ENCODE measurements around the gene TPD52L1.
"Not testable (repeated sequence)": the region's sequence is repeated elsewhere in the genome, so short reads cannot be mapped to it uniquely, and the experiment has no call there.

The TPD52L1 gene, protein sequence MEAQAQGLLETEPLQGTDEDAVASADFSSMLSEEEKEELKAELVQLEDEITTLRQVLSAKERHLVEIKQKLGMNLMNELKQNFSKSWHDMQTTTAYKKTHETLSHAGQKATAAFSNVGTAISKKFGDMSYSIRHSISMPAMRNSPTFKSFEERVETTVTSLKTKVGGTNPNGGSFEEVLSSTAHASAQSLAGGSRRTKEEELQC

DNA sequence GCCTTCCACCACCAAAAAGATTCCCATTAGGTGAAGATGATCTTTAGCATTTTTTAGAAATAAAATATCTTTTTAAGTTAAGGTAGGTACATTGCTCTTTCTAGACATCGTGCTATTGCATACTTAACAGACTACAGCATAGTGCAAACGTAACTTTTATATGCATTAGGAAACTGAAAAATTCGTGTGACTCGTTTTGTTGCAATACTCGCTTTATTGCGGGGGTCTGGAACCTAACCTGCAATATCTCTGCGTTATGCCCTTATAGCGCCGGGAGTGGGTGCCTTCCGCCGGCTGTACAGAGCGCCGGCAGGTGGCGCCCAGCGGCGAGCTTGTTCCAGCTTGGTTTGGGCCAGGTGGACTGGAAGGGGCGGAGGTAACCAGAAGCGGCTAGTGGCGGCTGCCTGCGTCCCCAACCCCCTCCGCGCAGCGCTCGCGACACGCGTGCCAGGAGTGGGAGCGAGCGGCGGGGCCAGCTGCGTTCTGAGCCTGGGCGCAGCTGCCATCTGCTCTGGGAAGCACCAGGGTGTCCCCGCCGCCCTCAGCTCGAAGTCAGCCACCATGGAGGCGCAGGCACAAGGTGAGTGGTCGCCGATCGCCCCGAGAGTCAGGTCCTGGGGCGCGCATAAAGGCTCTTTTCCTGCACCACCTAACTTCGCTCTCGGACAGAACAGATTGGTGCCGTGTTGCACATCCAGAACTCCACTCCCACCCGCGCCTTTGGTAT is at the start of gene TPD52L1:
Gene TPD52L1, plus strand, starts transcription at position 383 of the 727 bp plus-strand sequence. Its CDS starts 179 bp downstream, at position 562.
- peak; percentile 54 for DNase-seq

DNA sequence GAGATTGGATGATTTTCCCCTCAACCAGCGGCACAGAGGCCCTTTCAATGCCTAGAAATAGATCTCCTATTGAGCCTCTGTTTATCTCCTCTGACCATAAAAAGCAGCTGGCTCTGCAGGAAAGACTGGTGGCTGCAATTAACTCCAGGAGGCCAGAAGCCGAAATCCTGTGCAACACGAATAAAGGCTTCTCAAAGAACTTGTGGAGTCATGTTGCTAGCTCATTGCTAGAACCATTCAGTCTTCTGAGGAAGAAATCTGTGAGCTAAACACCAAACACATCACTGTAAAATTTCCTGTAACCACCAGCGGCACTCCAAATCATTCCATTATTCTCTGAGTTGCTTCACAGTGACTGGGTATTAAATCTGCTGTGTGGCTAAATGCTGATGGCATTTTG is 49.1 kb upstream of the TPD52L1 start:
- DNase-seq = no peak

DNA sequence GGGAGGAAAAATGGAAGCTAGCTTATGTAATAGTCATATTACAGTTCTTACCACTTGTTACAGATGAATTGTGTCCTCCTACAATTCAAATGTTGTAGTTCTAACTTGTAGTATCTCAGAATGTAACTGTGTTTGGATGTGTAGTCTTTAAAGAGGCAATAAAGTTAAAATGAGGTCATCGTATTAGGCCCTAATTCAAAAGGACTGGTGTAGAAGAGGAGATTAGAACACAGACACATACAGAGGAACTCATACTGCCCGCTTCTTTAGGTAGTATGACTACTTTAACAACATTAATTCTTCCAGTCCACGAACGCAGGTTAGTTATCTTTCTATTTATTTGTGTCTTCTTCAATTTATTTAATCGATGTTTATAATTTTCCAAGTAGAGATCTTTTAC is 46.5 kb upstream of the TPD52L1 start:
- DNase-seq = no peak

DNA sequence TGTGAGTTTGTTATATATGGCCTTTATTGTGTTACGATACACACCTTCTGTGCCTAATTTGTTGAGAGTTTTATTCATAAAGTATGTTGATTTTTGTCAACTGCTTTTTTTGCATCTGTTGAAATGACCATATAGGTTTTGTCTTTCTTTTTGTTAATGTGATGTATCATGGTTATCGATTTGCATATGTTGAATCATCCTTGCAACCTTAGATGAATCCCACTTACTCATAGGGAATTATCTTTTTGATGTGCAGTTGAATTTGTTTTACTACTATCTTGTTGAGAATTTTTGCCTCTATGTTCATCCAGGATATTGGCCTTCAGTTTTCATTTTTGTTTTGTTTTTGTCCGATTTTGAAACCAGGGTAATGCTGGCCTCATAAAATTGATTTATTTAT is 45.7 kb upstream of the TPD52L1 start:
- DNase-seq = no peak

DNA sequence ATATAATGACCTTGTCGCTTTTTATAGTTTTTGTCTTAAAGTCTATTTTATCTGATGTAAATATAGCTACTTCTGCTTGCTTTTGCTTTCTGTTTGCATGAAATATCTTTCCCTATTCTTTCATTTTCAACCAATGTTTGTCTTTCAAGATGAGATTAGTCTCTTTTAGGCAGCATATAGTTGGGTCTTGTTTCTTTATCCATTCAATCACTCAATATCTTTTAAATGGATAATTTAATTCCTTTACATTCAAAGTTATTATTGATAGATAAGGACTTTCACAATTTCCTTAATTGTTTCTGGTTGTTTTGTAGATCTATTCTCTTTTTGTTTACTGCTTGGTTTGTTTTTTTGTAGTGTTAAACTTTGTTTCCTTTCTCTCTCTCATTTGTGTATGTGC is 43.5 kb upstream of the TPD52L1 start:
- DNase-seq = no peak

DNA sequence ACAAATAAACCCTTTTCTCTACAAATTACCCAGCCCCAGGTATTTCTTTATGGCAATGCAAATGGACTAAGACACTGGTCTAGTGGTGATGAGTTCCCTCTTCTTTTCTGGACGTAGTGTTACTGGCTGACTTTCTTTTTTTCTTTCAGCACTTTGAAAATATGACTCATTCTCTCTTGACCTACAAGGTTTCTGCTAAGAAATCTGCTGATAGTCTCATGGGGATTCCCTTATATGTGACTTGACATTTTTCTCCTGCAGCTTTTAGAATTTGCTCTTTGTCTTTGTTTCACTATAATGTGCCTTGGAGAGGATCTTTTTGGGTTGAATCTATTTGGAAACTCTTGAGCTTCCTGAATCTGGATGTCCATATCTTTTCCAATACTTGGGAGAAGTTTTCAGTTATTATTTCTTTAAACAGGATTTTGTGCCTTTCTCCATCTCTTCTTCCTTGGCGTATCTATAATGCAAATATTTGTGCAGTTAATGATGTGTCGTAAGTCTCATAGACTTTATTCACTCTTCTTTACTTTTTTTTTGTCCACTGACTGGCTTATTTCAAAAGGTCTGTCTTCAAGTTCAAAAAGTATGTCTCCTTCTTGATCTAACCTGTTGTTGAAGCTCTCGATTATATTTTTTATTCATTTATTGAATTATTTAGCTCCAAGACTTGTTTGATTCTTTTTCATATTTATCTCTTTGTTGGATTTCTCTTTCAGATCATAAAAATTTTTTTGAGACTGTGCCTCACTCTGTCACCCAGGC is 42.2 kb upstream of the TPD52L1 start:
- no peak for DNase-seq

DNA sequence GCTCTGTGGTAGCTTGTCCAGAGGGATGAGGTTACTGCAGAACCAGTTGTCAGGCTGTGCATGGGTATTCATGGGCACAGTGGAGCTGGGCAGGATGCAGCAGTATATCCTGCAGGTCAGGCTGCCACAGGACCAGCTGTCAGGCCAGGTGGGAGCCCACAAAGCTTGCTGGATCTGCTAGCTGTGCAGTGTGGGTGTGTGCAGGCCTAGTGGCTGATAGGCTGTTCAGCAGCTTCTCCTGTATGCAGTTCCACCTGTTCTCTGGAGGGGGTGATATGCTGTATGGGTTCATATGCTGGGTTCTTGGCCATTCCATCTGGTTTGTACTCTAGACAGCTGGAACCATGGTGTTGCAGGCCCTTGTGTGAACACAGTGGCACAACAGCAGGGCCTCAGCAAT is 40.6 kb upstream of the TPD52L1 start:
- no peak for DNase-seq

DNA sequence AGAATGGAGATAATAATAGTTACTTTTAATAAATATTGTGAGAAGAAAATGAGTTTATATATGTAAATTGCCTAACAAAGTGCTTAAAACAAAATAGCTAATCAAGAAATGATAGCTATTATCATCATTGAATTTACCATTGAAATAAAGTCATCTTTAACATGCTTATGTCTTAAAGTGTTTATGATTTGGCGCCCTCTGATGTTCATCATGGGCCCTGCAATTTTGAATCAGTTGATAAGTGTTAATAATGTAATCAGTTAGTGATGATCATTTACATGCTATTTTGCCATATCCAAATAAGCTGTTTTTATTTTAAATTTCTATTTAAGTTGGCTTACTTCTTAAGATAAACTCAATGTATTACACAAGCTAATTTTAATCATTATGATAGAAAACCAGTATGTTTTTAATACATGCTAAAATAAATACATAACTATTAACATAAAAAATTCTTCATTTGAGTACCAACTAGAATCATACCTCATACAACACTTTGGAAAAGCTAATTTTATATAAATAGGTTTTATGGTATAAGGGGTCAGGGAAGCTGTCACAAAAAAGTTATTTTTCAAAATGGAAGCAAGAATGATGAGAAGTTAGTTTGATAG is 39.2 kb upstream of the TPD52L1 start:
- peak; percentile 43 for DNase-seq

DNA sequence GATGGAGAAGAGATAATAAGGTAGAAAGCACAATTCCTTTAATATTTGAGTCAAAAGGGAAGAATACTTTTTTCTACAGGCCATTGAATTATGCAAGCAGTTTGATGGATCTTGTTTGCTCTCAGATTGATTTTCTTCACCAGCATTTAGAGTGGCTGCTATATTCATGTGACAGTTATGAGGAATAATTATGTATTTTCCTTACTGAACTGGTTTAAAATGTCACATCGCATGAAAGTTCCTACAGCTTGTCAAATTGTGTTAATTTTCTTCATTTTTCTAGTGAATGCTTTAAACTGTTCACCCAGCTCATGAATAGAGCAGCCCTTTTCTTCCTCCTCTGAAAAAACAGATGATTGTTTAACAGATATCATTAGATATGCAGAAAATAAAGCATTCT is 37.4 kb upstream of the TPD52L1 start:
- no peak for DNase-seq

DNA sequence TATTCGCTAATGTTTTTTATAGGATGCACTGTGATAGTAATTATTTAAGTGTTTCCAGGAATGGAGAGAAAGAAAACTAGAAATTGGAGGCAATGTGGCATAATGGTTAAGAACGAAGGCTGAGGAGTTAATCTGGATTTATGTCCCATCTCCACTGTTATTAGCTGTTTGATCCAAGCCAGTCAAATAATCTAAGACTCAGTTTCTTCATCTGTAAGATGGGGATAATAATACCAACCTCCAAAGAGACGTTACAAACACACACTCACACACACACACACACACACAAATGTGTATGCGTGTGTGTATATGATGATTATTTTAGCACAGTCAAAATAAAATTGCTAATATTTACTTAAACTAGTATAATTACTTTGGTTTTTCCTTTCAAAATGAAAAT is 36.9 kb upstream of the TPD52L1 start:
- DNase-seq = no peak

DNA sequence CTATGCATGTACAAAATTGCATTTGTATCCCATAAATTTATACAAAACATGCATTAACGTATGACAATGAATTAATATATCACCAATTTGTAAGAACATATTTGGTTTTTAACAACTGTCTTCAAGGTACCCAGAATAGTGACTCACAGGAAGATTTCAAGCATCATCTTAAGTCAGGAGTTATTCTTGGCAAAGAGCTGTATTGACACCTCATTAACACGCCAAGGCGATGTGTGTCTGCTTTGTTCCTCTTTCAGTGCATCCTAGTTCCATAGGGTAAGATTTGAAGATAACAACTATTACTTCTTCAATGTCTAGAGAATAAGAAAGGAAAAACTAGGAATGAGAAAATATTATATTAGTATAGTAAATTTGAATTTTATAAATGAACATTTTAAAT is 35.8 kb upstream of the TPD52L1 start:
- no peak for DNase-seq

DNA sequence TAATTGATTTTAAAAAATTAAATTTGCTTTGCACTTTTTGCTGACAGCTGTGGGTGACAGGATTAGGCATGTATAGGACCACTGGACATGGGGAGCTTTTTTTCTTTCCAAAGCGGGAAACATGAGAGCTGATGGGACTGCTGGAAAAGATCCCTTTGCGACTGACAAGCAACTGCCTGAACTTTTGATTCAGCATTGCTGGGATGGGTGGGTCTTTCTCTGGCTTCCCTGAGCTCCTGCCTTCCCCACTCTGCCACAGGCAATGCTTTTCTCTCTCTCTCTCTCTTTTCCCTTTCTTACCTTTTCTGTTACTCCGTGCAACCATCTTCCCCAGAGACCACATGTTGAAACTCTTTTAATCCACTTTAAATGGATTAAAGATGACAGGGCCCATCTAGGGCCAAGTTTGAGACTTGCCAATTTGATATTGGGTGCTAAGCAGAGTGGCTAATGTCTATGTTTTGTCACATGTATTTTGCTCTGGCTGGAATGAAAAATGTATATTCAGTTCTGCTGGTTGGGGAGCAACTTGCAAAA is 33.5 kb upstream of the TPD52L1 start:
- DNase-seq = no peak

DNA sequence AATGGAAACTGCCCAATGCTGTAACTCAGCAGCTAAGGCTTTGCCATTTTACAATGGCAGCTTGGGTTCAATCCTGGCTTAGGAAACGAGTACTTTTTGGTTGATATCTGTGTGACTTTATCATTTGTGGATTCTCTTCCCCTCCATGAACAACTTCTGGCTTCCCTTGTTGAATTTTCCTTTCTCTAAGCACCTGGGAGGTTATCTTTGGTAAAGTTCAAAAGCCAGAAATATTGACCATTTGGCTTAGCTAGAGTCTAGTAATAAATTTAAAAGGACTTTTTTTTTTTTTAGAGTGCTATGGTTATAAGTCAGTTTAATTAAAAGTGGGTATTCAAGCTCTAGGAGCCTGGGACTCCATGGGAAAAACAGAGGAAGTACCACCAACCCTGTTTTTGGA is 31.7 kb upstream of the TPD52L1 start:
- no peak for DNase-seq

DNA sequence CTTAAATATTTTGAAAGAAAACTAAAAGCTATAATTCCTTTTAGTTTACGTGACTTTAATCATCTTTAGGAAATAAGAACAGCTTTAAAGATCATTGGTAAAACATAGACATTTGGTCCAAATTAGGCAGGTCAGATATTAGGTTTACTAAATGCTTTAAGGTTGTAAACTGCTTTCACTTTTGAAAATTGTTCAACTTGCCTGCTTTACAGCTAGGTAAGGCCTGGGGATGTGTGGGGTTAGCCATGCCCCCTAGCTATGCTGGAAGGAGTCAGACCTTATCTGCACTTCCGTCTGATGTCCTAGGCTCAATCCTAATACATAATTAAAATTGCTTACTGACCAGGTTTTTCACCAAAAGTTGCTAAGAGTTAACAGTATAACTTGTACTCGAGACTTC is 30.5 kb upstream of the TPD52L1 start:
- no peak for DNase-seq

DNA sequence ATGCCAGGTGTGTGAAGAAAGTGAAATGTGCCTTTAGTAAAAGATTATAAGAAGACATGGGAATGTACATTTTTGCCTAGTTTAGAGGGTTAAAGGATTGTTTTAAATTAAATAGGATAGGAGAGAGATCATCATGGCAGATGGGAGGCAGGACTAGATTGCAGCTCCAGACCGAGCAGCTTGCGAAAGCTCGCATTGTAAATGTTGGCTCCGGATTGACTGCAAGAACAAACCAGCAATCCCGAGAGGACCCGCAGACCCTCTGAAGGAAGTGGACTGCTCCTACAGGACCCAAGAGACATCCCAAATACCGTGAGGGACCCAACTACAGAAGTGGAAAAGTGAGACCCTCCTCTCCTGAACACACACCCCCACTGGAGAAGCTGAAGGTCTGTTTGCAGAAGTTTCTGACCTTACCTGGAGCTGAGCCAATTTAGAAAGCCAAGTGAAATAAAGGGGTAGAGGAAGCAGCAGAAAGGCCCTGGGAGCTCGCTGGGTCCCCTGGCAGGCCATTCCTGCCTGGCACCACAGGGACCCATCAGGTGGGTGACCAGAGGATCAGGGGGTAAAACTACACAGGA is 30.0 kb upstream of the TPD52L1 start:
- no peak for DNase-seq

DNA sequence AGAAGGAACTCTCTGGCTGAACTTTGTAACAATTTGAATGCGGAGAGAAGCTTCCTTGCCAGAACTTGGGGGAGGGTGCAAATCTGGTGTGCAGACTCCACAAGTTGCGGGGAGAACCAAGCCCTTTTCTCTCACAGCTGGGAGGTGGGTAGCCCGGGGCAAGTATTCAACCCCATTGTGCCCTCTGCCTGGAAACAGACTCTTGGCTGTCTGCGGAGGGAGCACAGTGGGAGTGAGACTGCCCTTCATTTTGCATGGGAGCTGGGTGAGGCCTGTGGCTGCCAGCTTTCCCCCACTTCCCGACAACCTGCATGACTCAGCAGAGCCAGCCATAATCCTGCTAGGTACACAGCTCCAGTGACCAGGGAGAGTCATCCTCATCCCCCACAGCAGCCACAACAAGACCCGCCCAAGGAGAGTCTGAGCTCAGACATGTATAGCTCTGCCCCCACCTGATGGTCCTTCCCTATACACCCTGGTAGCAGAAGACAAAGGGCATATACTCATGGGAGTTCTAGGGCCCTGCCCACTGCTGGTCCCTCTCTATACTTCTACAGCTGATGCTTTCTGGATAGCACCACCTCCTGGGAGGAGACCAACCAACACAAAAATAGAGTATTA is 29.4 kb upstream of the TPD52L1 start:
- no peak for DNase-seq

DNA sequence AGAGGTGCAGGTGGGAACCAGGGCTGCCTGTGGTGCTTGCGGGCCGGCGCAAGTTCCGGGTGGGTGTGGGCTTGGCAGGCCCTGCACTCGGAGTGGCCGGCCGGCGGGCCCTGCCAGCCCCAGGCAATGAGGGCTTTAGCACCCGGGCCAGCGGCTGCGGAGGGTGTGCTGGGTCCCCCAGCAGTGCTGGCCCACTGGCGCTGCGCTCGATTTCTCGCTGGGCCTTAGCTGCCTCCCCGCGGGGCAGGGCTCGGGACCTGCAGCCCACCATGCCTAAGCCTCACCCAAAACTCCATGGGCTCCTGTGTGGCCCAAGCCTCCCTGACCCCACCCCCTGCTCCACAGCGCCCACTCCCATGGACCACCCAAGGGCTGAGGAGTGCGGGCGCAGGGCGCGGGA is 27.7 kb upstream of the TPD52L1 start:
- DNase-seq = not testable (repeated sequence)

DNA sequence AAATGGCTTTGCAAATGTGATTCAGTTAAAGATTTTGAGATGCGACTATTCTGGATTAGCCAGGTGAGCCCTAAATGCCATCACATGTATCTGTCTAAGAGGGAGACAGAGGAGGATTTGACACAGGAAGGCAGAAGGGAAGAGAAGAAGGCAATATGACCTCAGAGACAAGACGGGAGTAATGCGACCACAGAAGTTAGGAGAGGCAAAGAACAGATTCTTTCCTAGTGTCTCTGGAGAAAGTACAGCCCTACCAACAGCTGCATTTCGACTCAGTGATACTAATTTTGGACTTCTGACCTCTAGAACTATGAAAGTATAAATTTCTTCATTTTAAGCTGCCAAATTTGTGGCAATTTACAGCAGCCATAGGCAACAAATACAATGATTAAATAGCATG is 24.2 kb upstream of the TPD52L1 start:
- no peak for DNase-seq

DNA sequence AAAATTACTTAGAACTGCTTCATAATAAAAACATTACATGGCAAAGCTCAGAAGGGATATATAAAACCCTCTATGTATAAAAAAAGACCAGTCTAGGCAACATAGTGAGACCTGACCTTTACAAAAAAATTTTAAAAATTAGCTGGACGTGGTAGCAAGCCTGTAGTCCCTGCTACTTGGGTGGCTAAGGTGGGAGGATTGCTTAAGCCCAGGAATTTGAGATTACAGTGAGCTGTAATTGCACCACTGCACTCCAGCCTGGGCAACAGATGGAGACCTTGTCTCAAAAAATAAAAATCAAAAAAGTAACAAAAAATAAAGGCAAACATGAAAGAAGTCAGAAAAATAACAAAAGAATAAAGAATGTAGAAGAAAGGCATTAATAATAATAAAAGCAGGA is 21.5 kb upstream of the TPD52L1 start:
- no peak for DNase-seq

DNA sequence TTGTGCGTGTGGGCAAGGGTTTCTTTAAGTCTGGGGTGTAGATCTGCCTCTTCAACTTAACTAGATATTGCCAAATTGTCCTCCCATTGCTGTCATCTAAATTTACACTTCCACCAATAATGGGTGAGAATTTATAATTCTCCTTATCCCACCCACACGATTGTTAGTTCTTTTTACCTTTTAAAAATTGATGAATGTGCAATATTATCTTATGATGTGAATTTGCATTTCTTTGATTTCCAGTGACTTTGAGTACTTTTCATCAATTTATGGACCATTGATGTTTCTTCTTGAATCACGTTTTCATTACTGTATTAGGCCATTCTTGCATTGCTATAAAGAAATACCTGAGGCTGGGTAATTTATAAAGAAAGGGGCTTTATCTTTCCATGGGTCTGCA is 17.2 kb upstream of the TPD52L1 start:
- DNase-seq = no peak

DNA sequence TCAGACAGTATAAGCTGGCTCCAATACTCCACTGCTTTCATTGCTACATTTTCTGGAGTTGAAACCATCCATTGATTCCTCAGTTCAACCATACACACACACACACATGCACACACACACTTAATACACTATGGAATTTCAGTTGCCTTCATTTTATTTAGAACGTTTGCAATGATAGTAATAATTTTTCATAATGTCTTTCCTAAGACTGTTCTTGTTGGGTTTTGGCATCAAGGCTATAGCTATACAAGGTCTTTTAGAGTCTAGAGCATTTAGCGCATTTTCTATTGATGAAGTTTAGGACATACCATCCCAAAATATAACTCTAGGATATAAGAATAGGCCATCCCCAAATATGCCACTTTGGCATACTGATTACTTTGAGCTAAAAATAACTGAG is 15.5 kb upstream of the TPD52L1 start:
- DNase-seq = no peak

DNA sequence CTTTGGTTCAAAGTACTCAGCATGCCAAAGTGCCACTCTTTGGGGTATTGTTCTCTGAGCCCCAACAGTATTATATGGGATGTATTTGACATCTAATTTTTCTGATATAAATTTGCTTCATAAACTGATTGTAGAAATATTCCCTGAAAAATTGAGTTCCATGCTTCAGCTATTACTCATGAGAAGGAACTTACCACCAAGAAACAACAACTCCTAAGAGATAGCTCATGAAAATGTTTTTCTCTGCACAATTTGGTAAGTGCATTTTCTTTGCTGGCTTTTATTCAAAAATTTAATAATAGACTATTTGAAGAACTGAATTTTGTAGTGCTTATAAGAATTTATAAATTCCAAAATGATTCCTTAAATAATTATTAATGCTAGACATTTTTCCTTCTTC is 12.8 kb upstream of the TPD52L1 start:
- DNase-seq = no peak

DNA sequence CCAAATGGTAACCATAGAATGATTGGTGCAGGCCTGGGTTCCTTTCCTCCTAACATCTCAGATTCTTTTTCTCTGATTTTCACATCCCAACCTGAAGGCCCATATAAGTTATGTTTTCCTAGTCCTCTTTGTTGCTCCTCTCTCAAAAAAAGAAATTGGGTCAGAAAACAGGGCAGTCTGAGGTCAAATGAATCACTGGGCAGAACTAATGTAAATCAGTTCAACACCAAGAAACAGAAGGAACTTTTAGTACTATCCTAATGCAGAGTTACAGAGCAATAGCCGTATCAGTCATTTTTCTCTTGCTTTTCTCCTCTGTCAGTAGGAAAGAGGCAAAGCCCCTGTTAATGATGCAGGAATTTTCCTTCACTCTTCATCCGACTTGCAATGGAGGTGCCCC is 11.0 kb upstream of the TPD52L1 start:
- no peak for DNase-seq
